Transverse colon (tissue), 4 donors: ENCODE data around the gene DDIT3. TPM values are rescaled to one million over a fixed set of nuclear protein-coding genes. Genes with fewer than 3 reads are reported as not detected.
A peak's percentile ranks its signal among the peaks of the same experiment; 100 is the strongest.
"Not testable (repeated sequence)": the region's sequence is repeated elsewhere in the genome, so short reads cannot be mapped to it uniquely, and the experiment has no call there.

Experiments
- DNase-seq: peaks from one replicate; pipeline ENCODE4 v3.0.0-alpha.2; 2019
- H3K27ac ChIP-seq, 4 donors: fragments of 200-600 bp; sonication (generic); 2 replicates each; pipeline ENCODE4 v1.5.1; 2016 to 2018; ENCODE audit warnings: inconsistent platforms in 4 of 4
- H3K27me3 ChIP-seq: fragments of 200-600 bp; sonication (generic); 2 replicates; pipeline ENCODE4 v1.5.1; 2017; ENCODE audit warnings: inconsistent platforms
- H3K36me3 ChIP-seq, 4 donors: fragments of 200-600 bp; sonication (generic); 2 replicates each; pipeline ENCODE4 v1.5.1; 2017 to 2019; ENCODE audit warnings: inconsistent platforms in 4 of 4
- H3K4me1 ChIP-seq, 4 donors: fragments of 200-600 bp; sonication (generic); 2 replicates each; pipeline ENCODE4 v1.5.1; 2017 to 2020; ENCODE audit warnings: inconsistent platforms in 4 of 4
- H3K4me3 ChIP-seq, 4 donors: fragments of 200-600 bp; sonication (generic); 1 replicate in 1 of 4; 2 replicates in 3 of 4; pipeline versions ENCODE4 v1.5.1 to v1.6.1; 2017 to 2019; ENCODE audit warnings: inconsistent platforms in 4 of 4
- H3K9me3 ChIP-seq, 2 donors: fragments of 200-600 bp; sonication (generic); 2 replicates each; pipeline ENCODE4 v1.5.1; 2017 to 2019; ENCODE audit warnings: inconsistent platforms in 2 of 2
- CTCF ChIP-seq, 5 experiments: fragments of 200-600 bp in 3 of 5; fragments of 450-650 bp in 2 of 5; sonication (generic) in 3 of 5; IDR thresholded peaks; 1 replicate in 2 of 5; 2 replicates in 3 of 5; pipeline ENCODE4 v1.5.1; 2016 to 2017; ENCODE audit warnings: antibody characterized with exemption in 5 of 5, inconsistent platforms in 3 of 5, mild to moderate bottlenecking in 2 of 5, moderate library complexity in 1 of 5
- EP300 ChIP-seq: sonication (generic); formaldehyde crosslinking; IDR thresholded peaks from one replicate; pipeline ENCODE4 v1.6.1; 2017; ENCODE audit warnings: antibody characterized with exemption, low read depth
- POLR2A ChIP-seq: fragments of 450-650 bp; IDR thresholded peaks from one replicate; pipeline ENCODE4 v1.6.1; 2016; ENCODE audit warnings: antibody characterized with exemption, mild to moderate bottlenecking, moderate library complexity
- POLR2AphosphoS5 ChIP-seq, 3 donors: sonication (generic); formaldehyde crosslinking; IDR thresholded peaks; one replicate each; pipeline ENCODE4 v1.6.1; 2016; ENCODE audit warnings: antibody characterized with exemption in 3 of 3
- WGBS, 2 donors: methylation state at CpG; one replicate each; pipeline ENCODE4 v1.1.5; 2018; ENCODE audit warnings: low coverage in 1 of 2; 5-methylcytosine and 5-hydroxymethylcytosine counted together
- in situ Hi-C, 4 donors: fragments of 200-750 bp; cut with MboI; loops; one replicate each; pipeline versions ENCODE4 v1.15.0 to v1.15.1; 2017; ENCODE audit warnings: low sequenced_read_pairs in 3 of 4, low pct_ligation_motif_present in 1 of 4, low pct_unique_long_range_greater_than_20kb in 1 of 4
- intact Hi-C: fragments of 100-400 bp; cut with DNase I; formaldehyde crosslinking; loops from one replicate; pipeline ENCODE4 v1.15.1; 2023; ENCODE audit warnings: low total_unique reads
- total RNA-seq, 4 donors: library from RNA; depleted of rRNA; stranded (reverse); fragments of >200 nt; gene quantifications; one replicate each; pipeline ENCODE4 v1.1.0, GENCODE V29; 2016

Gene DDIT3
- total RNA-seq, 4 donors from 2014 or later: 27.6 to 338 (median 67.6) TPM

GRCh38 chr12:57519796-57520052 is 590 bp downstream of the DDIT3 start:
- in situ Hi-C loops (no loop called here), intact Hi-C loops (no loop called here)
- no peak for DNase-seq
- peaks cover 38 to 57% (median 52%) of the 10 kb centered on the region in 4 donors for H3K4me1 ChIP-seq
- H3K36me3 ChIP-seq: peaks cover 0 to 28% (median 10%) of the 10 kb centered on the region in 4 donors
- H3K4me3 ChIP-seq: peak overlapping the region; percentile 60 to 88 (median 72)
- WGBS, 2 donors: 0% methylated on average over 7 of the region's 8 CpGs; no CpG with 5 or more reads in 1 of the 2 donors
- no peaks in the 10 kb centered on the region for H3K9me3 ChIP-seq
- H3K27me3 ChIP-seq: no peaks in the 10 kb centered on the region
- TF ChIP-seq CTCF (IDR thresholded peaks at IDR 0.05): no peak
- no peak for TF ChIP-seq POLR2A
- no peak for TF ChIP-seq EP300
- no peak for TF ChIP-seq POLR2AphosphoS5 (IDR thresholded peaks at IDR 0.05)
- peak overlapping the region; percentile 97 to 100 (median 98) for H3K27ac ChIP-seq

- Histone ChIP-seq H3K27me3 (no peaks in the 10 kb centered on the region), H3K9me3 (no peaks in the 10 kb centered on the region), H3K4me3 (peak overlapping the region; percentile 60 to 88 (median 72)), H3K27ac (peak overlapping the region; percentile 97 to 100 (median 98)), H3K4me1 (peaks cover 35 to 52% (median 46%) of the 10 kb centered on the region in 4 donors), H3K36me3 (peaks cover 0 to 32% (median 10%) of the 10 kb centered on the region in 4 donors)
- in situ Hi-C loops: no loop called here
- WGBS, 2 donors: 31 to 86% methylated on average over 2 to 6 of the region's 7 CpGs
- TF ChIP-seq POLR2A (no peak), EP300 (no peak), CTCF (IDR thresholded peaks at IDR 0.05) (no peak), POLR2AphosphoS5 (IDR thresholded peaks at IDR 0.05) (no peak)
- intact Hi-C loops: no loop called here
- peak; percentile 23 for DNase-seq
Observed at GRCh38 chr12:57518920-57519795, 1.2 kb downstream of the DDIT3 start.

GRCh38 chr12:57518176-57518919 is 2.0 kb downstream of the DDIT3 start:
- peak overlapping the region; percentile 97 to 100 (median 98) for H3K27ac ChIP-seq
- 86 to 89% methylated on average over 3 to 8 of the region's 8 CpGs for WGBS, 2 donors

GRCh38 chr12:57517718-57518117 is 2.6 kb downstream of the DDIT3 start:
- DNase-seq, H3K4me3 ChIP-seq, in situ Hi-C loops, H3K9me3 ChIP-seq, intact Hi-C loops, H3K27me3 ChIP-seq: not testable (repeated sequence)
- peaks cover 30 to 42% (median 36%) of the 10 kb centered on the region in 4 donors for H3K4me1 ChIP-seq
- peak overlapping the region; percentile 97 to 100 (median 98) for H3K27ac ChIP-seq
- 87 to 95% methylated on average over 8 to 10 of the region's 10 CpGs for WGBS, 2 donors
- H3K36me3 ChIP-seq: peaks cover 0 to 34% (median 12%) of the 10 kb centered on the region in 4 donors

More at GRCh38 chr12:57518176-57518919, 2.0 kb downstream of the DDIT3 start:
- Histone ChIP-seq H3K9me3 (no peaks in the 10 kb centered on the region), H3K4me3 (peak overlapping the region in 2 of 4 donors; percentile 67 to 76), H3K4me1 (peaks cover 30 to 44% (median 38%) of the 10 kb centered on the region in 4 donors), H3K36me3 (peaks cover 0 to 32% (median 10%) of the 10 kb centered on the region in 4 donors), H3K27me3 (no peaks in the 10 kb centered on the region)
- in situ Hi-C loops: no loop called here
- TF ChIP-seq CTCF (IDR thresholded peaks at IDR 0.05) (no peak), EP300 (no peak), POLR2AphosphoS5 (IDR thresholded peaks at IDR 0.05) (no peak), POLR2A (no peak)
- intact Hi-C loops: no loop called here
- no peak for DNase-seq
